Lung microvascular endothelial cell (primary cell): ENCODE measurements around the gene FARP2. TPM values are rescaled to one million over a fixed set of nuclear protein-coding genes. Genes with fewer than 3 reads are reported as not detected.

Source experiments
- DNase-seq, 2 donors: peaks; one replicate each; pipeline versions ENCODE4 v3.0.0 to v3.0.0-alpha.2; 2010; ENCODE audit warnings: low read depth in 2 of 2
- total RNA-seq: library from RNA; depleted of rRNA; stranded (reverse); fragments of >200 nt; gene quantifications from 2 replicates; pipeline ENCODE4 v1.2.1, GENCODE V29; 2014

The FARP2 gene
- total RNA-seq, 1 donor from 2014 or later: 35.7 TPM

DNA sequence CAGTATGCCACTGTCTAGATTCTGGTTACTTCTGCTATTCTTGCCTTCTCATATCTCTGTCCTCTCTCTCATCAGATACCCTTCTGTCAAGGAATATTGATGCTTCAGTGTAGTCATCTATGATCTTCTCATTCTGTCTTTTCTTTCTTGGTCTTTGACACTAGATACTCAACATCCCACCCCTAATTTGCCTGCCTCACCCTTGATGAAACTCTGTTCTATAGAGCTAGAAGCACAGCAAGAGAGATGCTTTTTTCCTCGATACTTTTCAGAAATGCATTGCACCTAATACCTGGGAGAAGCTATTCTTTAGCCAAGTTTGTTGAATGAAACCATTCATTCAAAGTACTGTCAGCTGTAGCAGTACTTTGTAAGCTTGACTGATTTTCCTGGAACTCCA is 30.8 kb upstream of the FARP2 start:
- DNase-seq: no peak

DNA sequence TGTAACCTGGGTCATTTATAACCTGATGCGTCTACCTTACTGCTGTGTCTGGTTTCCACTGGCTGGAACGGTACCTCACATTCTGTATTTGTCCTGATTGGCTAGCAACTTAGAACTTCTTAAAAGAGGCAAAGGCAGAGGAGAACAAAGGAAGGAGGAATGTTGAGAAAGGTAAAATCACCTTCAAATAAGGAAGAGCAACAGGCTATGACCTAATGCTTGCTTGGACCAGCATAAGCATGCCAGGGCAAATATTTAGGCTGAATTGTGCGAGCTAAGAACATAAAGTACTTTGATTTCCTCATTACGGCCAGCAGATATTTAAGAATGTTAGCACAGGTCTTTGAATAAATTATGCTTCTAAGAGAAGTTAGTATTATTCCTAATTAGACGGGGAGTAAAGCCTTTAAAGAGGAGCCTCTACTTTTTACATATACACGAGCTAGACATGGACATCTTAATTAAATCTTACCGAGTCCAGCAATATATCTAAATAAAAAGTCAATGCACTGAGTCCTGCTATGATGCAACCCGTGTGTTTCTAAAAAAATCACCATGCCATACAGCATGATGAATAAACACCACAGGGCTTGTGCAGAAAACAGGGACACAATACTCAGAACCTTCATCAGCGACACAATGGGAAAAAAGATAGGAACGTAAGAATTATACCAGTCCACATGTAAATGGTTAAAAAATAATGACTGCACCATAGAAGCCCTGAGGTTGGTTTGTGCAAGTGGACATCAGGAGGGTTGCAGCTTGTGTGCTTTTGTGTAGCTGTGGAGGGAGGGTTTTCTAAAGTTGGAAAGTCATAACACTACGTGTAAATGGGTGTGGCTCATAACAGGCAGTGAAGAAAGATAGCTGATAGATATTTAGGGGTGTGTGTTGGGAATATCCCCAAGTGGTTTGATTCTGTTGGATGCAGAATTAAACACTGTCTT is 26.1 kb upstream of the FARP2 start:
- no peak for DNase-seq

DNA sequence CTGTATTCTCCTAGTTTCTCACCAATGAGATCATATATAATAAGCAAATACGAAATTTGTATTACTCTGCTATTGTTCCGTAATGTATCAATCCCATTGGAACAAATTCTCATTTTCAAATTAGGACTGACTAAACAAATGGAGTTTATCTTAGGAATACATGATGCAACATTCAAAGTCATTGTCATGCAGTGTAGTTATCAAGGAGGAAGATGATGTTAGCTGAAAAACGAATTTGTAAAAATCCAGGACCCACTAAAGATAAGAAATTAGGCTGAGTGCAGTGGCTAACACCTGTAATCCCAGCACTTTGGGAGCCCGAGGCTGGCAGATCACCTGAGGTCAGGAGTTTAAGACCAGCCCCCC is 25.5 kb upstream of the FARP2 start:
- DNase-seq: no peak

DNA sequence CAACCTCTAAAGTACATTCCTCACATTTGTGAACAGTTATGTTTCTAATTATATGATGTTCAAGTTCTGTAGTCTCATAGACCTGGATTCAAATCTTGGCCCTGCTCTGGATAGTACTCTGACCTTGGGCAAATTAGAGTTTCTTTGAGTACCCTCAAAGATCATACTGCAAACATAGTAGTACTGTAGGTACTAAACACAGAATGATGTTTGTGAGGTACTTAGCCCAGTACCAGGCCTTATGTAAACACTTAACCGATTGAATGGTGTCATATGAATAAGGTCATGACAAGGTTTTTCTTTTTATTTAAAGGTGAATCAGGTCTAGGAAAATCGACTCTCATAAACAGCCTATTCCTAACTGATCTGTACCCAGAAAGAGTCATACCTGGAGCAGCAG is 21.3 kb upstream of the FARP2 start:
- DNase-seq: no peak

DNA sequence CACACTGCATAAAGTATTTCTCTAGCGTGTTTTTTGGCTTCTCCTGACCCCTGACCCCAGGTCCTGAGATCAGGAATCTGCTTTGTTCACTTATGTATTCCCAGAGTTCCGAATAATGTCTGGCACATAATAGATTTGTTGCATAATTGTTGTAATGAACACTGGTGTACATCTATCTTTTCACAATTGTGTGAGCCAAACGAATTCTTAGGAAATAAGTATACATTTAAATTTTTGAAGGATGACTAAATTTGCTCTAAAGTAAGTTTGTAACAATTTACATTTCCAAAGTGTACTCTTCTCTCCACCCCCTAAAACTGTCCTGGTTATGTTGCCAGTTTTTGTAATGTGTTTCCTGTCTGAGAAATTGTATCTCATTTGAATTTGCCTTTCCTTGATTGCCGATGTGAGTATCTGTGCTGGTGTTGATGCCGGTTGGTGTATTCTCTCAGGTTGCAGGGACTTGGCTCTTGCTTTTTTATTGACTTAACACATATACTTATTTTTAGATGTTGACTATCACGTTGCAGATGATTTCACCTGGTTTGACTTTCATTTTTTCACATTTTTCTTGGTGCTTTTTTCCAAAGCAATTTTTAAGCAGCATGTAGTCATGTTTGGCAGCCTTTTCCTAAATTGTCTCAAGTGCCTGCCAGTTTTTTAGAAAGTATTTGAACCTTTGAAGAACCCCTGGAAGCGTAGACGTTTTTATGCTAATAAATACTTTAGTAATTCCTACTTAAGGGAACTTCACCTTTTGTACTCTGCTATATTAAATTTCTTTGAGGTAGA is 16.1 kb upstream of the FARP2 start:
- peak in 1 of 2 donors; percentile 14 for DNase-seq

DNA sequence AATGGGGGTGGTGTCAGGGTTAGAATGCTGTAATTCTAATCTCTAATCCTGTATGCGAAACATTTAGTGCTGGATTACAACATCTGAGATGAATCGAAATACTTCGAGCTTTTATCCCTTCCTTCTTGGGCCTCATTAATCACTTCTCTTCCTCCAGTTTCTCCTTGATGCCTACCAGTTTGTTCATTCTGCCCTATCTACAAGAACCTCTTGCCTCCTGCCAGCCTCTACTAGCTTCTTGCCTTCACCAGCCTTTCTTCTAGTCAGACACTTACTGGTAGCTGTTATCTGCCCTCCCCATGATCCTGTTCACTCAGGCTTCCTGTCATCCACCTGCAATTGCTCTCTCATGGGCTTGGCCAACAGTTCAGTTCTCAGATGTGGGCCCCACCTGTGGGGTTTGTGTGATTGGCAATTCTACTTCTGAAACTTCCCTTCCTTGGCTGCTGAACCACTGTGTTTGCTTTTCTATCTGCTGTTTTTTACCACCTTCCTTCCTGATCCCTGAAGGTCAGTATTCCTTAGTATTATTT is 15.4 kb upstream of the FARP2 start:
- DNase-seq: no peak

DNA sequence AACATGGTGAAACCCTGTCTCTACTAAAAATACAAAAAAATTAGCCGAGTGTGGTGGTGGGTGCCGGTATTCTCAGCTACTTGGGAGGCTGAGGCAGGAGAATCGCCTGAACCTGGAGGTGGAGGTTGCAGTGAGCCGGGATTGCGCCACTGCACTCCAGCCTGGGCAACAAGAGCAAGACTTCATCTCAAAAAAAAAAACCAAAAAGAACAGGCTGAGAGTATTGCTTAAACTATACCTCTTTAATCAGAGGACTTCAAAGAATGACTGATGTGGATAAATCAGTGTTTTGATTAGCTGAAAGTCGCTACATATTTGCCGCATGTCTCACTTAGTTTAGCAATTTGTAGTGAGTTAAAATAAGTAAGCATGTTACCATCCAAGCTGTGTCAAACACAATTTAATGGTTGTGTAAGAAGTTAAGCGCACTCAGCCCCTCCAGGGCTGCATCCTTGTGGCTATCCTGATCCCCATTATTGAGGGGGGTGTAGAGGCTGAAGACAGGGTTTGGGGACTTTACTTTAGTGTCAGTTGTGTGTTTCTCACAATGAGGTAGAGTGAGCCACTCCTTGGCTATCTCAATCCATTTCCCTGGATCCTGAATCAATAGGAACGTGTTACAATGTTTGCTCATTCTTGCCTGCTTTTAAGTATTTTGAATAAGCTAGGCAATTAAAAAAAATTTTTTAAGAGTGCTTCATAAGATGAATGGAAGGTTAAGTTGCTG is 11.0 kb upstream of the FARP2 start:
- DNase-seq: no peak

DNA sequence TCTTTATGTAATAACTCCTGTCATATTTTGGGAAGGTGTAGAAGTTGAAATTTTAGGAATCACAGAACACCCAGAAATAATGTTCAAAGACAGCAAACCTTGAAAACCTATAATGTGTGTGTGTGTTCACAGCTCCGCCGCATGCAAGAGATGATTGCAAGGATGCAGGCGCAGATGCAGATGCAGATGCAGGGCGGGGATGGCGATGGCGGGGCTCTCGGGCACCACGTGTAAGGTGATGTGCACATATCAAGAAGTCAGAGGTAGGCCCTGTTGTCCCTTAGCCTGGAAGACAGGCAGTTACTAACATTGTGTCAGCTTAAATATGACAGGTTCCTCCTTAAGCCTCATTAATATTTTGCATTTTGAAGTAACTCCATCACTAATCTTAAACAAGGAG is 6.1 kb upstream of the FARP2 start:
- DNase-seq: no peak

DNA sequence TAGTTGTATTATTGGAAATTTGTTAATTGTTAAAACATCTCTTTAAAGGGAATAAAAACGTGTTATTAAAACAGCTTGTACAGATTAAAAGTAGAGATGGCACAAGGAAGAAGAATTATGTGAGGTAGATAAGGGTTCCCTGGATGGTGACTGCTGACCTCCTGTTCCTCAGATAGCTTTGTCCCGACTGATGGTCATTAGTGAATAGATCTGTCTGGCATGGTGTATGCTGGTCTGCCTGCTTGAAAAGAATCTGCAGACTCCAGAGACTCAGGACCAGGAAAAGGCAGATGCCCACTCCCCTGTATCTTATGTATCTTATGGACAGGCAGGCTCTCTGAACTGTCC is 5.6 kb upstream of the FARP2 start:
- no peak for DNase-seq

DNA sequence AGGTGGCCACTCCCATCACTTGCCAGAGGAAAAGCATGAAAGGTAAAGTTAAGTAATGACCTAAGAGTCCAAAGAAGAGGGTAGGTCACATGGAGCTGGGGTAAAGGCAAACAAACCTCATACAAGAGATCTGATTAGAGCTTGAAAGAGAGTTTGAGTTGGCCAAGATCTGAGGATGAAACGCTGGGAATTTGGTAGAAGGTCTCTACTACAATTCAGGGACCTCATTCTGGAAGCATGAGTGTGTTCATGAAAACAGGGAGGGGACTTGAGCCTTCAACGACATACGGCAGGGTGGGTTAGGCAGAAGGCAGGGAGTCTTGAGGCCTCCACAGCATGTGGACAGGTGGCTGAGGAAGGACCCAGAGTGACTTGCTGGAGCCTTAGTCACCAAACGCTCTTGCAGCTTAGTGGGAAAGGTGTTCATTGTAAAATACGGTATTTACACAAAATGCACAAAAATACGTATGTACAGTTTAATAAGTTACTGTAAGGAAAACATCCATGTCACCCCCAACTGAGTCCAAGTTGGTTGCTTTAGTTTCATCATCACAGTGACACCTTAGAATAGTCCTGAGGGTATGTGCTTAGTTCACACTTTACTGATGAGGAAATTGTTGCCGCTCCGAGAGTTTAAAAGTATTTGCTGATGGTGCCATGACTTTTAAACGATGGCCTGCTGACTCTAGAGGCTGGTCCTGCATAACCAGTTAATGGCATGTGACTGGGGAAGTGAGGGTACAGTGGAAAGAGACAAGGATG is 5.0 kb upstream of the FARP2 start:
- no peak for DNase-seq

DNA sequence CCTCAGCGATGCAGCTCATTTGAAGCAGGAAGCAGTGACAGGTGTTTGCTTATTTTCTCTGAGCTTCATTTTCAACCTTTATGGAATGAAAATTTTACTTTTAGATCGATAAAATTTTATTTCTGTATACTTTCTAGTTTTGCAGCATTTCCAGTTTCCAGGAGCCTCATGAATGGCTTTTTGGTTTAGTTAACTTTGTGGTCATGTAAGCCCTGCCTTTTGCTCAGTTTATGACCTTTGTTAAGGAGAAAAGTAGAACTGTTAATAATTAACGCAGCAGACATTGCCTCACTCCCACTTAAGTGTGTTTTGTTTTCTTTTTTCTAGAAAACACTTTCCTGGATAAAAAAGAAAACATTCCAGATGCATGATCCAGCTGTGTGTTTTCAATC is 4.4 kb upstream of the FARP2 start:
- DNase-seq: no peak

DNA sequence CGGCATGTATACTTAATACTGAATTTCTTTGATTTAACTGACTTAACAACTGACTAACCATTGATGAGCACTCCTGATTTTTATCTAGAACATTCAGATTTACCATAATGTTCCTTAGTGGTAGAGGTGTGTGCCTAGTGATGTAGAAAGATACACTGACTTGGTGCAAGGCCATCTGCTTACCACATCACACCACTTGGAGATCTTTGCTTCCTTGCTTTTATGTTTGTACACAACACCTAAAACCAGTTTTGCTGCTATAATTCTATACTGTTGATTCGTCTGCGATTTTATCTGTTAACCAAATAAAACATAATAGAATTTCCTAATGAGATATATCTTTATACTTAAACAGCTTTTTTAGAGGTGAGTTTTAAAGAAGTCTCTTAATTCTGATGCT is 3.9 kb upstream of the FARP2 start:
- no peak for DNase-seq

DNA sequence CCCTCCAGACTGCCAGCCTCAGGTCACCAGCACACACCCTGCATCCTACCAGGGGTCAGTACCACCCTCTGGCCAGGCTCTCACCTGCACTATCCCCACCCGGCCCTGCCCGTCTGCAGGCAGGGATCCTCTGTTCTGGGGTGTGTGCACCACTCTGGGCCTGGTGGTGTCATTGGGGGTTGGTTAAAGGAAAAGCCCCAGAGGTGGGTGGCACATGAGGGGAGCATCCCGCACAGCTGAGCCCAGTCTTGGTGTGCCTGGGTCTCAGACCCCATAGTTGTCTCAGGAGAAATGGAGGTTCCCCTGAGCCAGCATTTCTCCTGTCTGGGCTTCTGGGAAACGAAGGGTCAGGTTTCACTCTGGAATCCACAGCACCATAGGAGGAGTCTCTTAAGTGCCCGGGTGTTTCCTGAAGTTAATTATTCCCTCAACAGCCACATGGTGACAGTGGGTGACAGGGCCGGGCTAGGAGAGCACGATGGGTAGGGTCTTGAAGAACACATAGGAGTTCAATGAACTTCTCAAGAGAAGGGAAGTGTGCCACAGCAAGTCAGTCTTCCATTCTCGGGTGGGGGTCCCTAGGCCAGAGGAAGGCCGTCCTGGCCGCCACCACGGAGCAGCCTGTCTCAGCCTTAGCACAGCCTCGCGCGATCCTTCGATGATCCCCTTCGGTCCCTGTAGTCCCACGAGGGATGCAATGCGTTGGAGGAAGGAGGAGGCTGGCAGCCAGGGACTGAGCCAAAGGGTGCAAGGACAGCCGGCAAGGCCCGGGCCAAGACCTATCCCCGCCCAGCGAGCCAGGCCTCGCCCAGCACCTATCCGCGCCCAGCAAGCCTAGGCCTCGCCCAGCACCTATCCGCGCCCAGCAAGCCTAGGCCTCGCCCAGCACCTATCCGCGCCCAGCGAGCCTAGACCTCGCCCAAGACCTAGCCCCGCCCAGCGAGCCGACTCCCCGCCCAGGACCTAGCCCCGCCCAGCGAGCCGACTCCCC is 1.1 kb upstream of the FARP2 start:
- DNase-seq: peak; percentile 59 to 74

DNA sequence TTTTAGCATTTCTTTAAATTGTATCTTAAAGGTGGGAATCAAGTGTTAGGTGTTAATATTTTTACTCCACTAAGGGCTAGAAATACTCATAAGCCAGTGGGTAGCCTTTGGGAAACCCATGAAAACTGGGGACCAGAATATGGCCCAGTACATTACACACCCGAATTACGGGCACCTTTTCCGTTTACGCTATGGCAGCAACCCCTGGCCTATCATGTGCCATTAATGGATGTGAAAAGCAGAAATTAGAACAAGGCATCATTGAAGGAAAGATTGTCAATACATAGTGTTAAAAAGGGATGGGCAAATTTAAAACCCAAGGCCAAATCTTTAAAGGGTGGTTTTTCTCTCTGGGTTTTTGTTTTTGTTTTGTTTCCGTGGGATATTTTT is 781 bp downstream of the FARP2 start:
- DNase-seq: peak in 1 of 2 donors; percentile 24

DNA sequence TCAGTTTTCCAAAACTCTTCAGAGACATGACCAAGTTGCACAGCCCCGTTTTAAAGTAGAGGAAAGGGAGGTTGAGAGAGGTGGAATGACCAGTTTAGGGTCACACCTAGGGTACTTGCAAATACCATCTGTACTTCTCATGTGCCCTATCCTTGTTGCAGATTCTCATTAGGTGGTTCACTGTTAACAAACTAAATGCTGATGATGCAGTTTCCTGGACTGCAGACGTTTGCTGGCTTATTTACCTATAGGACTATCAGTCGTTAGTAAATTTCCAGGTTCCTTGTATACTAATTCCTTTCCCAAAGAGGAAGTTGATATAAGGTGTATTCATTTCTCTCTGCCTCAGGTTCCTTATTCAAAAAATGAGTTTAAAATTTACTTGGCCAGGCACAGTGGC is 1.4 kb downstream of the FARP2 start:
- DNase-seq: no peak

DNA sequence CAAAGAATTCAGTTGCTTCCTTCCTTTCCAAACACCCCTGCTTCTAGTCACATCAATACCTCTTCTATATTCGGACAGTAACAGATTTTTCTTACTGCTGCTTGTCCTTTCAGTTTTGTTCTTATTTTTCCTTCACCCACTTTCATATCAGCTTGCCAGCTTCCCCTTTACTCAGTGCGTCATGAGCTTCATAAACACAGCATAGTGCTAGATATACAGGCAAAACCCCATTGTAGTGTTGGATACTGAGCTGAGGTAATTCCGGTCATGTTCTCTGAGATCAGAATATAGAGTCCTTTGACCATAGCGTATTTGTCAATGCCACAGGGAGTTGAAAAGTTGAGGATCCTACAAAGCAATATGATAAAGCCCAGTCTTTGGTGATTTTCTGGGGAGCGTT is 2.4 kb downstream of the FARP2 start:
- DNase-seq: peak; percentile 85 to 94

DNA sequence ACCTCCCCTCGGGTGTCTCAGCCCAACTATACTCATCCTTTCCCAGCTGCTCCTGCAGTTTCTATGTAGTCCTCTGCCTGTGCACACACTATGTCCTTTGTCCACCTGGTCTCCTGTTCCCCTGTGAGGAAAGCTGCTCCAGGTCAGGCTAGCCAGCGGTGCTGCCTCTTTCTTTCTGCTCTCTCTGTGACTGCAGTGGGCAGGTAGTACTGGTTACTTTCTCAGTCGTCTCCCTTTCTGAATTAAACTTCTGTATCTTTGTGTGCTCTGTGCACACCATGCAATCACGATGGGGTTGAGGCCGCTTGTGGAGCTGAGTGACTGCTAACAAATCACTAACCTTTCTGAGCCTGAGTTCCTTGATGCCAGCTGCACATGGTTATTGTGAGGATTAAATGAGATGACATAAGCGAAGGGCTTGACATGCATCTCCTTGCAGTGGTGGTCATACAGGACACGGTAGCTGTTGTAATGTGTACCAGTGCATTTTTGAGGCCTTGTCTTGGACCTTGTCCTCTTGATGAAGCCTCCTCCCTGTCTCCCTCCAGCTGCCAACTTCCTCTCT is 3.5 kb downstream of the FARP2 start:
- DNase-seq: no peak

DNA sequence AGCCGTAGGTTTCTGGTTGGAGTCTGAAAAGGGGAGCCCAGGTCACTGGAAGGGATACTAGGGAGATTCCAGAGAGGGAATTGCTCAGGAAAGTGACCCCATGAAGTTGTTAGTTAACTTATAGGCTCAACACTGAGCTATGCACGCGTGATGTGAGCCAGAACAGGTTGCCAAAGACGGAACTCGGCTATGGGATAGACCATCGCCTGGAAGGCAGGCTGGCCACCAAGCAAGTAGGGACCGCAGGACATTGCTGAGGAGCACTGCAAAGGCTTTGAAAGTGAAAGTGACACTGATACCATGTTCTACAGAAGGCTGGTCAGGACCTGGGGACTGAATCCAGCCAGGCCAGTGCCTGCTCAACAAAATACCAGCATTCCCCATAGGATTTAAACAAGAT is 7.3 kb downstream of the FARP2 start:
- peak in 1 of 2 donors; percentile 14 for DNase-seq

DNA sequence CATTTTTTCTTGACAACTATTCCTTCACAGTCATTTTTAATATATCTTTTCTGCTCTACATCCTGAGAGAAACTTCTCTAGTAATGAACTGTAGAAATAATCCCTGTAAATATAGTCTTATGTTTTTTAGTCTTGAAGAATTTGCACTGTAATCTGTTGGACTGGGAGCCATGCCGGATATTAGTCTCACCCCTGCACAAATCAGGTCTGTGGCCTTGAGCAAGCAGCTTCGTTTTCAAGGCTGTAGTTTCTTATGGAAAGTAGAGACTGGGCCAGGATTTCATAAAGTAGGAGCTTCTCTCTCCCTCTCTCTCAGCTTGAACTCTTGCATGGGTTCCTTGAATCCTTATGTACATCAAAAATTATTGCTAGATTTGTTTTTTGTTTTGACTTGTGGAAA is 8.7 kb downstream of the FARP2 start:
- peak in 1 of 2 donors; percentile 20 for DNase-seq

DNA sequence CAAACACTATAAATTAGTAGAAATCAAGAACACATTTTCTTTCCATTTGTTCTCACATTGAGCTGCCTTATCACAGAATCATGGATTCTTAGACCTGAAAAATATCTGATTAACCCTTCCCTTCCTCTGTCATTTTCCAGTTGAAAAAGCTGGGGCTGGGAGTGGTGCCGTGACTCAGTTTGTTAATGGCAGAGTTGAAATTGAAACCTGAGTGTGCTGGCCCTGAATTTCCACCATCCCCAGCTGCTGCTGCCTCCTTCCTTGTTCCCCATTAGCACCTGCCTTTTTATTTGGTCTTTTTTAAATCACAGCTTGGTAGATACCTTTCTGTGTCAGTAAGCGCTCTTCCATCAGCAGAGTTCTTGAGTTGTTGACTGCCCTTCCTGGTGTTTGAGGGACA is 10.6 kb downstream of the FARP2 start:
- no peak for DNase-seq
